ENCODE data around the gene NNMT.
"Not testable (repeated sequence)": the region's sequence is repeated elsewhere in the genome, so short reads cannot be mapped to it uniquely, and the experiment has no call there.

Gene NNMT

GRCh38 chr11:114310095-114310494, 13.9 kb downstream of the NNMT start:
- DNase-seq (ENCODE audit: low read depth in 3 of 3) = no peak

GRCh38 chr11:114311946-114312345, 15.7 kb downstream of the NNMT start:
- no peak for DNase-seq (ENCODE audit: low read depth in 3 of 3)

DNA sequence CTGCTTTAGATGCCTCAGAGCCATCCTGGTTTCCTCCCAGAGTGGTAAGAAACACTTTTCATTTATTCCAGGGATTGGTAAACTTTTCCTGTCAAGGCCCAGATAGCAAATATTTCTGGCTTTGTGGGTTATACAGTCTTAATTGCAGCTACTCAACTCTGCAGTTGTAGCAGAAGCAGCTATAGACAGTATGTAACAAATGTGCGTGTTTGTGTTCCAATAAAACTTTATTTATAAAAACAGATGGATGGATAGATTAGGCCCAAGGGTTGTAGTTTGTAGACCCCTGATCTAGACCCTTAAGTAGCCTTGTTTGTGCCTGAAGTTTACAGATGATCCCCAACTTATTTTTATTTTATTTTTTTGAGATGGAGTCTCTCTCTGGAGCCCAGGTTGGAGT, 17.9 kb downstream of the NNMT start:
- DNase-seq (ENCODE audit: low read depth in 3 of 3) = no peak

- DNase-seq (ENCODE audit: low read depth in 3 of 3) = no peak
Observed at GRCh38 chr11:114315749-114316368, 19.7 kb downstream of the NNMT start.

DNA sequence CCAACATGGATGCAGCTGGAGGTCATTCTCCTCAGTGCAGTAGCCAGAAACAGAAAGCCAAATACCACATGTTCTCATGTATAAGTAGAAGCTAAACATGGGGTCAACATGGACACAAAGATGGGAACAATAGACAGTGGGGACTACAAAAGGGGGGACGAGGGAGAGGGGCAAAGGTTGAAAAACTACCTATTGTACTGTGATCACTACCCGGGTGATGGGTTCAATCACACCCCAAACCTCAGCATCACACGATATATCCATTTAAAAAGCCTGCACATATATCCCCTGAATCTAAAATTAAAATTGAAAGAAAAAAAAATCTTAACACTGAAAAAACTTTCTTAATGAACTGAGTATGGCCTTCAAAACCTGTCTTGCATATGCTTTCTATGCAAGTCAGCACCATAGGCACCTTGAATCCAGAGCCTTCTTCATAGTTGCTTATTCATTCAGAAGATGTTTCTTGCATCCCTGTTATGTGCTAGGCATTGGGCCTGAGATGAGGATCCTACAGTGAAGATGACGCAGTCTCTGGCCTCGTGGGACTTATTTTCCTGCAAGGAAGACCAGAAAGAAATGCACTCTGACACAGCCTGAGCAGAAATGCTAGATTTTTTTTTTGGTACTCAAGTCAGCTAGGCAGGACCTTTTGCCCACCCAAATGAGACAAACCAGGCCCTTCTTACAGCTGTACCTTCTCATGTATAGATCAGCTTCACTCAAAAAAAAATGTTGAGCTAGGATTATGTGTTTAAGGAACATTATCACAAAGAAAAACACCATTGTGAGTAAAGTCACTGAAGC, 21.0 kb downstream of the NNMT start:
- DNase-seq (ENCODE audit: low read depth in 3 of 3) = no peak

- no peak for DNase-seq (ENCODE audit: low read depth in 3 of 3)
Observed at GRCh38 chr11:114317787-114318137, 21.6 kb downstream of the NNMT start.

DNA sequence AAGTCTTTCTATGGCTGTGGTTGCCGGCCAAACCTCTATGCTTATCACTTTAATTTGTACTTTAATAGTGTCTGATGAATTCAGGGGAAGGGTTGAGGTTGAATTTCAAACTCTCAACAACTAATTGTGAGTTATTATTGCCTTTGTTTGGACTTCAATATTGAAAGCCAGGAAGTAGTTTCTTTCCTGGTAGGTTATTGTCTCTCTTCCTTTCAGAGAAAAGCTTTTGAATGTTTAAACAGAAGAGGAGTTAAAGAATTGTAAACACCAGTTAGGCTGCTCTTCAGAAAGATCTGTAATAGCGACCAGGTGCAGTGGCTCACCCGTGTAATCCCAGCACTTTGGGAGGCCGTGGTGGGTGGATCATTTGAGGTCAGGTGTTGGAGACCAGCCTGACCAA, 22.2 kb downstream of the NNMT start:
- DNase-seq (ENCODE audit: low read depth in 3 of 3) = no peak

- no peak for DNase-seq (ENCODE audit: low read depth in 3 of 3)
Observed at GRCh38 chr11:114319716-114320328, 23.6 kb downstream of the NNMT start.

DNA sequence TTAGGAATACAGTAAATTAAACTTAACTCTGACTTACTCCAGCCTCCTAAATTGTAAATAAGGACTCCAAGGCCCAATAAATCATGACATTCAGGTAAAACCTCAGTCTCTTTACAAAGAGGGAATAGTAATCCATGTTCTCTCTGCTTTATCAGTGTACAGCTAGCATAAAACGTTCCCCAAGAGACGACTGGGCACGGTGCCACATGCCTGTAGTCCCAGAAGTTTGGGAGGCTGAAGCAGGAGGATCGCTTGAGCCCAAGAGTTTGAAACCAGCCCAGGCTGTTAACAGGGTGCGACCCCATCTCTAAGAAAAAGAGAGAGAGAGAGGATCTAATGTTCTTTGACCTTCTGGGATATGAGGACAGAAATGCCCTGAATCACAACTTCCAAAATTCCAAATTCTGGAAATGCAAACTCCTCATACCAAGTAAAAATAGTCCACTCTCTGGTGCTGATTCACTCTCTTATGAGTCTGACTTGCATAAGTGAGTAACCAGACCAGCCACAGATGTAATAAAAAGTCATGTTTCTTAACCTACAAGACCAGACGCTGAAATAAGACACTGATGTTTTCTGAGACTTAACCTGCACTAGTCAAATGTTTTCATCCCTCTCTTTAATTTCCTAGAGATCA, 25.5 kb downstream of the NNMT start:
- DNase-seq (ENCODE audit: low read depth in 3 of 3) = no peak

DNA sequence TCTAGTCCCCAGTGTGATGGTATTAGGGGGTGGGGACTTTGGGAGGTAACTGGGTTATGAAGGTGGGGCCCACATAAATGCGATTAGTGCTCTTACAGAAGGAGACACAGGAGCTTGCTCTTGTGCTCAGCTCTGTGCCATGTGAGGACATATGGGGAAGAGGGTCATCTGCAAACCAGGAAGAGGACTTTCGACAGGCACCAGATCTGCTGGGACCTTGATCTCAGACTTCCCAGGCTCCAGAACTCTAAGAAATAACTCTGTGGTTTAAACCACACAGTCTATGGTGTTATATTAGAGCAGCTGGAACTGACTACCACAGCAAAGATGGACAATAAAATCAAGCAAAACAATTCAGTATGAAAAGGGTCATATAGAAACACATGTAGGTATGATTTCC, 26.7 kb downstream of the NNMT start:
- DNase-seq (ENCODE audit: low read depth in 3 of 3) = no peak

DNA sequence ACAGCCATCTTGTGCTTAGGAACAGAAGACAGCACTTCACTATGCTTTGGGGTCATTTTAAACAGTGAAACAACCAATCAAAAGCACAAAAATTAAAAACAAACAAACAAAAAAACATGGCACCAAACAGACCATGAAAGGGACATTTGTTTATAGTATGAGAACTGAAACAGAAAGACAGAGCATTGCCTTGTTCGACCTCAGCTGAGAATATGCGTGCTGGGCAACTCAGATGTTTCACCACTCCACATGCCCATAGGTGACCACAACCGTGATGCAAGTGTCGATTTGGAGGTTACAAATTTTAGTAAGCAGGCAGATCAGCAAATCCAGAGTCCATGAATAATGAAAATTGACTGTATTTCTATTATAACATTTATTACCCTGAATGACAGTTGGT, 30.0 kb downstream of the NNMT start:
- no peak for DNase-seq (ENCODE audit: low read depth in 3 of 3)

GRCh38 chr11:114326776-114327175, 30.6 kb downstream of the NNMT start:
- DNase-seq (ENCODE audit: low read depth in 3 of 3) = no peak

DNA sequence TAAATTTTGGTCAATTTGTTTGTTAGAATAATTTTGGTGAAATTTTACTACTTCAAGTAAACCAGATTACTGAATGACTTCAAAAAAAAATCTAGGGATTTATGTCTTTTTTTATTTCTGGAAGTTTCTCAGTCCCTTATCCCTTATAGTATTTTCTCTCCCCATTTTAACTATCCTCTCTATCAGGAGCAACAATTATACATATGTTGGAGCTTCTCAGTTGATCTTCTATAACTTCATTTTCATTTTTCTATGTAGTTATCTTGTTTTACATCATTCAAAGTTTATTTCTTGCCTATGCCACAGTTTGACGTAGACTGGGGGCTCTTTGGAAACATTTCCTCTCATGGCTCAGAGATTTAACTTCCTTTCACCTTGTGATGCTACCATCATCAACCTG, 34.2 kb downstream of the NNMT start:
- no peak for DNase-seq (ENCODE audit: low read depth in 3 of 3)

DNA sequence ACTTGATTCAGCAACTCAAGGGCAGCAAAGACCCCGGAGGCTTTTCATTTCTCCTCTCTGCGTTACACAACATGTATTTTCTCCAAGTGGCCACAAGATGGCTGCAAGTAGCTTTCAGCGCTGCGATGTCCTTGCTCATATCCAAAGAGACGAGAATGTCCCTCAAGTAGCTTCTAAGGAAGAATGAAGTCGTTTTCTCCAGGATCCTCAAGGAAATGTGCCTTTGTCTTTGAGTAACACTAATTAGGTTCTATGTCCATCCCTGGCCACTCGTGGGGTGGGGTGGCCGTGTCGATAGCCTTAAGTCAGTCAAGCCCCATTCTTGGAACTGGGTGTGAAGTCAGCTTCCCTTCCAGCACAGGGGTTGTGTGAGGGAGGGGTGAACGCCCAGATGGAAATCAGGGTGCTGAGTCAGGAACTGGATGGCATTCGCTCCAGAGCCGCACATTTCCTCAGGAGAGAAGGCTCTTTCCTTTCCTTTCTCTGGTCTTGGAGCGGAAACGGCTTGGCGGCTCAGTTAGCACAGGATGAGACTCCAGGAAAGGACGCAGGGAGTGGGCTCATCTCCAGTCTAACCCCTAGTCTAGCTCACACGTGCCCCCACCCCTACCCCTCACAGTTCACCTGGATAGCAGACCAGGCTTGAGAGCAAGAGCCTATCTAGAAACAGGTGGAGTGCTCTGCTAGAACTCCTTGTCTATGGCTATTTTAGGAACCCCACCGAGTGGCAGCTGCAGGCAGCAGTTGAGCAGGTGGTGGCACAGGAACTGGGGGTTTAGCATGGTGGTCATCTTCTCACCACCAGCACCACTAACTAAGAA, 44.3 kb downstream of the NNMT start:
- DNase-seq (ENCODE audit: low read depth in 3 of 3) = no peak

GRCh38 chr11:114341667-114342066, 45.5 kb downstream of the NNMT start:
- DNase-seq (ENCODE audit: low read depth in 3 of 3) = not testable (repeated sequence)

DNA sequence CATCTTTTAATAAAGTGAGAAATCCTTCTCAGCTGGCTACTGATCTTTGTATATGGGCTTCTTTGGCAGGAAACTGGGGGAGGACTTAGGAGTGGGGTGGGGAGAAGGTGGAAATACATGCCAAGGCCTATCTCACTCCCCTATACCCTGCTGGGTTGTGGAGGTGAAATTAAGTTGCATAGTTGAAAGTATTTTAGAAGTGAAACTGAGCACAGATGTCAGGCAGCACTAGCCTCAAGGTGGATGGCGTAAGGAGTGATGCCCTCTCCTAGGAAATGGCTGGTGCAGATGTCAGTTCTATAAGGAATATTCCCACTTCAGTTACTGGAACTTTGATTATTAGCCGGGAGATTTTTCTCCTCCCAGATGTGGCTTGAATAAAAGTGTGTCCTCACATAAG, 46.3 kb downstream of the NNMT start:
- no peak for DNase-seq (ENCODE audit: low read depth in 3 of 3)

DNA sequence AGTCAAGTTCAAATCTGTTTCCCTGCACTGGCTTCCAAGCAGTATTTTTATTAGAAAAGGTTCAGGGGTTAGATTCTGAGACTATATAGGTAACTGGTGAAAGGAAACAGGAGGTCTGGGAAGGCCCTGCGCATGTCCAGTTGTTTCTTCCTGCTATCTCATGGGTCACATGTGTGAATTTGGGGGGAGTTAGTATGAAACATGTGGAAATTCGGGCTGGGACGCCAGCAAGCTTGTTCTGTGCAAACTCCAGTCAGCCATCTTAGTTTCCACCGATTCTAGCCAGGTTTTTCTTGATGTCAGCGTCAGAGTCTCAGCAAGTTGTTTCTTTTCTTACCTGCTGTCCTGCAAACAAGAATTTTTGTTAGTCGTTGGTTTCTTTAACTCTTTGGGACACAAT, 46.8 kb downstream of the NNMT start:
- no peak for DNase-seq (ENCODE audit: low read depth in 3 of 3)

GRCh38 chr11:114343493-114343892, 47.3 kb downstream of the NNMT start:
- DNase-seq (ENCODE audit: low read depth in 3 of 3) = no peak

DNA sequence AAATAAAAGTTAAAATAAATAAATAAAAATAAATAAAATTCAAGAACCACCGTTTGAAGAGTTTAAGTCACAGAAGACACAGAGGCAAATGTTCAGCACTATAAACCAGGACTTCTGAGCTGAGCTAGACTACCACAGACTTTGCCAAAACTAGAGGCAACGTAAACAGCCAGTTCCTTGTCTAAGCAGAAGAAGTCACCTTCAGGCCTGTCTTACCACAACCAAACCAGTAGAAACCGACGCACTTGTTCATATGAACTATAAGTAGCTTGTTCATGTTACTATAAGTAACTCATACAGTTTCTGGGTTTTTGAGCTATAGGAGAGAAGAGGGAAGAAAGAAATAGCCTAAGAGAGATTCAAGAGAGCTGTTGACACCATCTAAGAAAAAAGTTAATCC, 48.3 kb downstream of the NNMT start:
- no peak for DNase-seq (ENCODE audit: low read depth in 3 of 3)

GRCh38 chr11:114345575-114346222, 49.5 kb downstream of the NNMT start:
- no peak for DNase-seq (ENCODE audit: low read depth in 3 of 3)

DNA sequence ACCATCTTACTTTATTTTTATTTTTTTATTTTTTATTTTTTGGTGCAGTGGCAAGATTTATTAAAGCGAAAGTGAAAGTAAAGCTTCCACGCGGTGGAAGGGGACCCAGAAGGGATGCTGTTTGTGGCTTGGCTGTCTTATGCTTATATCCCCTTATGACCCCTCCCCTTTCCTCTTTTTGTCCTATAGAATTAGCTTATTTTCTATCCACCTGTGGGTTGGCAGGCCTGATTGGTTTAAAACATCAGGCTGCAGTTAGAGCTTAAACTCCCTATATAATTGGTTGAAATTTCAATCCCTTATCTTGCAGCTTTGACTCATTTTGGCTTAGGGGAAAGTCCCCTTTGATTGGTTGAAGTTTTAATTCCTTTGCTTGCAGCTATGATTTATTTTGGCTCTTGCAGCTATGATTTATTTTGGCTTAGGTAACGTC, 50.5 kb downstream of the NNMT start:
- no peak for DNase-seq (ENCODE audit: low read depth in 3 of 3)
